ENCODE measurements around the gene MEIS2.

Gene MEIS2

GRCh38 chr15:37007301-37007700 is 93.0 kb downstream of the MEIS2 start:
- DNase-seq (ENCODE audit: low read depth), result peak; percentile 4
- no peak overlapping the region for H3K4me3 ChIP-seq (ENCODE audit: low read depth, low read length)
- no peak for TF ChIP-seq MYC (IDR thresholded peaks at IDR 0.05; ENCODE audit: low read depth, low read length)
- no peak for TF ChIP-seq POLR2A (IDR thresholded peaks at IDR 0.05; ENCODE audit: extremely low read depth, insufficient read length)
- TF ChIP-seq, protein P1, sequence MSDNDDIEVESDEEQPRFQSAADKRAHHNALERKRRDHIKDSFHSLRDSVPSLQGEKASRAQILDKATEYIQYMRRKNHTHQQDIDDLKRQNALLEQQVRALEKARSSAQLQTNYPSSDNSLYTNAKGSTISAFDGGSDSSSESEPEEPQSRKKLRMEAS (IDR thresholded peaks at IDR 0.05; ENCODE audit: low read depth, low read length), result no peak
- TF ChIP-seq CTCF (IDR thresholded peaks at IDR 0.05; ENCODE audit: low read depth, low read length), result no peak

DNA sequence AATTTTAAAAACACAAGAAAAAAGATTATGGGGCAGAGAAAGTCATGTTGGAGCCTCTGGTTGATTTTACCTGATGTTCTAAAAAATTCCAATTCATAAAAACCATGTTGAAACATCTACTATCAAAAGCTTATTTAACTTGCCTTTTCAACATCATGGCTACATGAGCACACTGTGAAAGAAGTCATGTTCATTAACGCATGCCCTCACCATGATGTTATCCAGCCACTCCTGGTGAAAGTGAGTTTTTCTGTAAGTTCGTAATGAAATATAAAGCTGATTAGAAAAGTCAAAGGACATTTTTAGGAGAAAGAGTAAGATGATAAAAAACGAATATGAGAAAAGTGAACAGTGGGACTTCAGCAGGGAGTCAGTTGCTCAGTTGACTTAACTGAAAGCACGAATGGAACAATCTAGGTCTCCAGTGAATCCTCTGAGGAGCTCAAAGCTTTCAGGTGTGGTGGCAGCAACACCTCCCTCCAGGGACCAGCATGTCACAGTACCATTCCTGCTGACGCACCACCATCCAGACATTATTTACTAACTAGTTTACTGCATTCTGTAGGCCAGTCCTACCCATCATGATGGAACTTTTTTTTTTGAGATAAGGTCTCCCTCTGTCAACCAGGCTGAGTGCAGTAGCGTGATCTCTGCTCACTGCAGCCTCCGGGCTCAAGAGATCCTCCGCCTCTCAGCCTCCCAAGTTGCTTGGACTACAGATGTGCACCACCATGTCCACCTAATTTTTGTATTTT is 95.2 kb downstream of the MEIS2 start:
- no peak for DNase-seq (ENCODE audit: low read depth)
- TF ChIP-seq, protein P1 (IDR thresholded peaks at IDR 0.05; ENCODE audit: low read depth, low read length), result no peak
- TF ChIP-seq MYC (IDR thresholded peaks at IDR 0.05; ENCODE audit: low read depth, low read length) (no peak), CTCF (IDR thresholded peaks at IDR 0.05; ENCODE audit: low read depth, low read length) (no peak), POLR2A (IDR thresholded peaks at IDR 0.05; ENCODE audit: extremely low read depth, insufficient read length) (no peak)
- no peak overlapping the region for H3K4me3 ChIP-seq (ENCODE audit: low read depth, low read length)

DNA sequence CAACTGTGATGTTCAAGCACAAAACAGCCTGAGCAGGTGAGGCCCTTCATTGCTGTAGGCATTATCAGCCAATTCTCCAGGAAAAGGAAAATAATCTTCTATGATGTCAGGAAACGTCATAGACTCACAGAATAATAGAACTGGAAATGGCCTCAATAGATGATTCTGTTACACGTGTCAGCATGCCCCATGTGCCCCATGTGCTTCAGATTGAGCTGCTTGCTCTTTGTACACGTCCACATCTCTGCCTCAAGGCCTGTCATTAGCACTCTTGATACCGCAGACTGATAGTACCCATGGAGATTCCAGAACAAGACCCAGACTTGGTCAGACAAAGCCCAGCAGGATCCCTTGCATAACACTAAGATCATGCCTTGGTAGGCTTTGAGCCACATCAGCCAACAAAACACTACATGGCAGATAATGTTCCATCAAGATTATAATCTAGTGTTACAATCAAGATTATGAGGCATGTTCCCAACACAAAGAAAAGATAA is 95.9 kb downstream of the MEIS2 start:
- no peak overlapping the region for H3K4me3 ChIP-seq (ENCODE audit: low read depth, low read length)
- TF ChIP-seq, protein P1 (IDR thresholded peaks at IDR 0.05; ENCODE audit: low read depth, low read length), result no peak
- no peak for TF ChIP-seq CTCF (IDR thresholded peaks at IDR 0.05; ENCODE audit: low read depth, low read length)
- no peak for TF ChIP-seq MYC (IDR thresholded peaks at IDR 0.05; ENCODE audit: low read depth, low read length)
- TF ChIP-seq POLR2A (IDR thresholded peaks at IDR 0.05; ENCODE audit: extremely low read depth, insufficient read length), result no peak
- no peak for DNase-seq (ENCODE audit: low read depth)

GRCh38 chr15:37002041-37002672 is 98.2 kb downstream of the MEIS2 start:
- no peak overlapping the region for H3K4me3 ChIP-seq (ENCODE audit: low read depth, low read length)
- TF ChIP-seq, protein P1 (IDR thresholded peaks at IDR 0.05; ENCODE audit: low read depth, low read length), result no peak
- TF ChIP-seq POLR2A (IDR thresholded peaks at IDR 0.05; ENCODE audit: extremely low read depth, insufficient read length) (no peak), MYC (IDR thresholded peaks at IDR 0.05; ENCODE audit: low read depth, low read length) (no peak), CTCF (IDR thresholded peaks at IDR 0.05; ENCODE audit: low read depth, low read length) (no peak)
- DNase-seq (ENCODE audit: low read depth), result no peak

DNA sequence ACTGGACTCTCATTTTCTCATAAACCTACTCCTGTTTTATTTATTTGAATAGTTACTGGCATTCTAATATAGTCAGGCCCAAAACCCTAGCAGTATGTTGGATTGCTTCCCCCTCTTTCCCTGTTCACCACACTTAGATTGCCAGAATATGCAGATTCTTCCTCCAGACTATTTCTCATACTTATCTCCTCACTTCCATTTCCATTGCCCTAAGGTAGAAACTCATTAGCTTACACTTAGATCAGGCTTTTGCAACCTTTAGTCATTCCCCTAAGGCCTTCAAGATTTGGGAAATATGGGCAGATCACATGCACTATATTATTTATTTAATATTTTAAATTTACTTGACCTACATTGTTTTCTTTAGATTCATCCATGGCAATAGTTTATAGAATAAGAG is 98.9 kb downstream of the MEIS2 start:
- TF ChIP-seq, protein P1 (IDR thresholded peaks at IDR 0.05; ENCODE audit: low read depth, low read length), result no peak
- no peak for TF ChIP-seq POLR2A (IDR thresholded peaks at IDR 0.05; ENCODE audit: extremely low read depth, insufficient read length)
- TF ChIP-seq CTCF (IDR thresholded peaks at IDR 0.05; ENCODE audit: low read depth, low read length), result no peak
- no peak for TF ChIP-seq MYC (IDR thresholded peaks at IDR 0.05; ENCODE audit: low read depth, low read length)
- no peak for DNase-seq (ENCODE audit: low read depth)
- H3K4me3 ChIP-seq (ENCODE audit: low read depth, low read length), result no peak overlapping the region

All from NB4 (cell line).